Fibroblast of lung (primary cell): Measurements from ENCODE around the gene UGT1A1. TPM values are rescaled to one million over a fixed set of nuclear protein-coding genes. Genes with fewer than 3 reads are reported as not detected.
A peak's percentile ranks its signal among the peaks of the same experiment; 100 is the strongest.

ENCODE experiments used
- DNase-seq, 2 donors: peaks; one replicate each; pipeline versions ENCODE4 v3.0.0 to v3.0.0-alpha.2; 2010; ENCODE audit warnings: low read depth in 2 of 2
- H2AFZ ChIP-seq: 2 replicates; pipeline ENCODE4 v1.5.1; 2012; ENCODE audit warnings: low read length, control low read depth, inconsistent platforms
- H3K27ac ChIP-seq: 2 replicates; pipeline ENCODE4 v1.5.1; 2011; ENCODE audit warnings: low read length, control low read depth; ENCODE audit not compliant: insufficient read depth
- H3K27me3 ChIP-seq: 2 replicates; pipeline ENCODE4 v1.5.1; 2011; ENCODE audit warnings: mild to moderate bottlenecking, low read length; ENCODE audit not compliant: control insufficient read depth, insufficient read depth
- H3K36me3 ChIP-seq: 2 replicates; pipeline ENCODE4 v1.5.1; 2011; ENCODE audit warnings: low read length; ENCODE audit not compliant: control insufficient read depth, insufficient read depth
- H3K4me1 ChIP-seq: 2 replicates; pipeline ENCODE4 v1.5.1; 2011; ENCODE audit warnings: low read length; ENCODE audit not compliant: control insufficient read depth, insufficient read depth; ENCODE audit errors: extremely low read depth
- H3K4me2 ChIP-seq: 2 replicates; pipeline ENCODE4 v1.5.1; 2011; ENCODE audit warnings: low read length, control low read depth; ENCODE audit not compliant: insufficient read depth; ENCODE audit errors: extremely low read depth
- H3K4me3 ChIP-seq, 4 experiments: fragments of 200-600 bp in 1 of 4; sonication (generic) in 1 of 4; replicated peaks in 1 of 4; 2 replicates each; pipeline ENCODE4 v1.5.1; 2011 to 2016; ENCODE audit warnings: low read length in 4 of 4, low read depth in 3 of 4, mild to moderate bottlenecking in 3 of 4, control low read depth in 2 of 4, inconsistent platforms in 1 of 4, mixed read lengths in 1 of 4; ENCODE audit not compliant: insufficient read depth in 1 of 4; ENCODE audit errors: control extremely low read depth in 1 of 4
- H3K79me2 ChIP-seq: 2 replicates; pipeline ENCODE4 v1.5.1; 2012; ENCODE audit warnings: mild to moderate bottlenecking, low read length, inconsistent platforms; ENCODE audit not compliant: control insufficient read depth, insufficient read depth
- H3K9ac ChIP-seq: 2 replicates; pipeline ENCODE4 v1.5.1; 2011; ENCODE audit warnings: mild to moderate bottlenecking, low read length, control low read depth; ENCODE audit not compliant: insufficient read depth
- H3K9me3 ChIP-seq: 2 replicates; pipeline ENCODE4 v1.5.1; 2012; ENCODE audit warnings: low read depth, low read length; ENCODE audit not compliant: control insufficient read depth, insufficient read depth
- H4K20me1 ChIP-seq: 2 replicates; pipeline ENCODE4 v1.5.1; 2011; ENCODE audit warnings: low read length; ENCODE audit not compliant: control insufficient read depth, insufficient read depth; ENCODE audit errors: extremely low read depth
- CTCF ChIP-seq, 2 donors: IDR thresholded peaks in 1 of 2; conservative IDR thresholded peaks in 1 of 2; 1 replicate in 1 of 2; 2 replicates in 1 of 2; pipeline ENCODE4 v1.5.1; 2011 to 2012; ENCODE audit warnings: low read length in 2 of 2, control low read depth in 1 of 2, inconsistent platforms in 1 of 2, low read depth in 1 of 2, mild to moderate bottlenecking in 1 of 2
- EZH2 ChIP-seq: IDR thresholded peaks from 2 replicates; pipeline ENCODE4 v1.5.1; 2012; ENCODE audit warnings: low read length, control low read depth, mild to moderate bottlenecking; ENCODE audit errors: missing control alignments
- polyA plus RNA-seq, 2 donors: library from polyadenylated mRNA; depleted of rRNA in 1 of 2; stranded (reverse) in 1 of 2; unstranded in 1 of 2; fragments of >200 nt; gene quantifications; 2 replicates each; pipeline ENCODE4 v1.2.1, GENCODE V29; 2011 to 2012; ENCODE audit warnings: missing spikeins in 1 of 2
- total RNA-seq: library from RNA; depleted of rRNA; stranded (reverse); fragments of >200 nt; gene quantifications from 2 replicates; pipeline ENCODE4 v1.2.1, GENCODE V29; 2014

UGT1A1 gene
- total and polyA plus RNA-seq, 2 donors (not counting 1 experiment from before 2014, with no cell fraction given): not detected

- no peak overlapping the region for H2AFZ ChIP-seq
- no peaks in the 10 kb centered on the region for H3K9me3 ChIP-seq
- no peaks in the 10 kb centered on the region for H3K4me1 ChIP-seq
- H3K36me3 ChIP-seq: no peaks in the 10 kb centered on the region
- no peaks in the 10 kb centered on the region for H4K20me1 ChIP-seq
- no peak overlapping the region for H3K4me2 ChIP-seq
- no peak for DNase-seq
- H3K27me3 ChIP-seq: peaks cover 3% of the 10 kb centered on the region
- H3K27ac ChIP-seq: no peak overlapping the region
- no peak for TF ChIP-seq EZH2
- H3K9ac ChIP-seq: no peak overlapping the region
- no peak overlapping the region for H3K4me3 ChIP-seq
- no peaks in the 10 kb centered on the region for H3K79me2 ChIP-seq
Observed at GRCh38 chr2:233799716-233800115, 39.6 kb downstream of the UGT1A1 start.

DNA sequence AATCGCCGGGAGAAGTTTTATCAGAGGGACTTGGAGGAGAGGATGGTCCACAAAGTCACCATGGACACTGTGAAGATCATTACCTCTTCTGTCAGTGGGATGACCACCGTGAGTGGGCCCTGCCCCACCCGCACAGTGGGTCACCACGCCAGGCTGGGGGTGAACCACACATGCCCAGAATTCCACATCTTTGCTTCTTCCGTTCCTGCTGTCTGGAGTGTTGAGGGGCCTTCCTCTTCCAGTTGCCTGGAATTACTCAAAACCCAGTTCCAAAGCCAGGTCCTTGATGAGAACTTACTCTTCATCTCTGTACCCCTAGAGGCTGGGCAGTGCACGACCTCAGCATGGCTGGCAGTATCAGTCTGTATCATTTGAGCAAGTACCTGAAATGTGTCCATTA is 40.1 kb downstream of the UGT1A1 start:
- Histone ChIP-seq H3K36me3 (no peaks in the 10 kb centered on the region), H3K79me2 (no peaks in the 10 kb centered on the region), H3K9me3 (no peaks in the 10 kb centered on the region), H3K4me3 (no peak overlapping the region), H3K4me1 (no peaks in the 10 kb centered on the region), H3K27me3 (peaks cover 3% of the 10 kb centered on the region), H2AFZ (no peak overlapping the region), H3K9ac (no peak overlapping the region), H4K20me1 (no peaks in the 10 kb centered on the region), H3K27ac (no peak overlapping the region), H3K4me2 (no peak overlapping the region)
- DNase-seq: no peak
- TF ChIP-seq EZH2 (no peak), CTCF (conservative IDR thresholded peaks at IDR 0.05 in 1 of 2, IDR thresholded peaks at IDR 0.05 in 1 of 2; ENCODE audit: low read depth in 1 of 2, low read length in 2 of 2) (no peak)

DNA sequence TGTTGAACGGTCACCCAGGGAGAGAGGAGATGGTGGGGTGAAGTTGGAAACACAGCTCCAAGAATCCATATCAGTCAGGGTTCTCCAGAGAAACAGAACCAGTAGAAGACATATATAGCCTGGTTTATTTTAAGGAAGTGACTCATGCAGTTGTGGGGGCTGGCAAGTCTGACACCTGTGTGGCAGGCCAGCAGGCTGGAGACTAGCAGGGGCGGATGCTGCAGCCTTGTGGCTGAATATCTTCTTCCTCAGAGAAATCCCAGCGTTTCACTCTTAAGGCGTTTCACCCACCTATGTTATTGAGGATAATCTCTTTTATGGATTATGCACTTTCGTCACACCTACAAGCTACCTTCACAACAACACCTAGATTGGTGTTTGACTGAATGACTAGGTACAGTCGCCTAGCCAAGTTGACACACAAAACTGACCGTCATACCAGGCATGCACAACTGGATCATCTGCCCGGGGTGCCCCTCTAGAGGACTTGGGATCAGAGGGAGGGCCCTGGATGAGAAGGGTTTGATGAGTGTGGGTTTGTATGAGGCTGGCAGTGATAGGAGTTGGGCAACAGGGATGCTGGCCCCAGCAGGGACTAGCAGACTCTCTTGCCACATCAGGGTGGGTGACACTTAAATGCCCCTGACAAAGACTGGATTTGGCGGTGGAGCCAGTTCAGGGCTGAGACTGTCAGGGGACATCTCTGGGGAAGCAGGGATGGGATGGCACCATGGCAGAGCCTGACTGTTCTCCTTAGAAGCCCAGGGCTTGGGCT is 41.5 kb downstream of the UGT1A1 start:
- no peaks in the 10 kb centered on the region for H3K36me3 ChIP-seq
- no peaks in the 10 kb centered on the region for H3K79me2 ChIP-seq
- H3K9me3 ChIP-seq: no peaks in the 10 kb centered on the region
- H2AFZ ChIP-seq: no peak overlapping the region
- no peak overlapping the region for H3K27ac ChIP-seq
- DNase-seq: peak in 1 of 2 donors; percentile 72
- H3K9ac ChIP-seq: no peak overlapping the region
- no peak overlapping the region for H3K4me2 ChIP-seq
- no peak overlapping the region for H3K4me3 ChIP-seq
- H3K27me3 ChIP-seq: peaks cover 3% of the 10 kb centered on the region
- no peak for TF ChIP-seq CTCF (conservative IDR thresholded peaks at IDR 0.05 in 1 of 2, IDR thresholded peaks at IDR 0.05 in 1 of 2; ENCODE audit: low read depth in 1 of 2, low read length in 2 of 2)
- no peak for TF ChIP-seq EZH2
- H3K4me1 ChIP-seq: no peaks in the 10 kb centered on the region
- no peaks in the 10 kb centered on the region for H4K20me1 ChIP-seq
